AG09309 (cell line): ENCODE data around the gene C17orf78.

ENCODE experiments used
- DNase-seq: peaks from one replicate; pipeline ENCODE4 v3.0.0-alpha.2; 2010; ENCODE audit warnings: low read depth
- H3K4me3 ChIP-seq: 2 replicates; pipeline ENCODE4 v1.5.1; 2011; ENCODE audit warnings: mild to moderate bottlenecking, low read depth, low read length, moderate library complexity; ENCODE audit not compliant: control insufficient read depth
- TF ChIP-seq, protein P1 (sequence below): IDR thresholded peaks from 2 replicates; pipeline ENCODE4 v1.5.1; 2011; ENCODE audit warnings: mild to moderate bottlenecking, low read depth, low read length, inconsistent platforms; ENCODE audit not compliant: insufficient read depth, control insufficient read depth; ENCODE audit errors: missing control alignments

Gene C17orf78

DNA sequence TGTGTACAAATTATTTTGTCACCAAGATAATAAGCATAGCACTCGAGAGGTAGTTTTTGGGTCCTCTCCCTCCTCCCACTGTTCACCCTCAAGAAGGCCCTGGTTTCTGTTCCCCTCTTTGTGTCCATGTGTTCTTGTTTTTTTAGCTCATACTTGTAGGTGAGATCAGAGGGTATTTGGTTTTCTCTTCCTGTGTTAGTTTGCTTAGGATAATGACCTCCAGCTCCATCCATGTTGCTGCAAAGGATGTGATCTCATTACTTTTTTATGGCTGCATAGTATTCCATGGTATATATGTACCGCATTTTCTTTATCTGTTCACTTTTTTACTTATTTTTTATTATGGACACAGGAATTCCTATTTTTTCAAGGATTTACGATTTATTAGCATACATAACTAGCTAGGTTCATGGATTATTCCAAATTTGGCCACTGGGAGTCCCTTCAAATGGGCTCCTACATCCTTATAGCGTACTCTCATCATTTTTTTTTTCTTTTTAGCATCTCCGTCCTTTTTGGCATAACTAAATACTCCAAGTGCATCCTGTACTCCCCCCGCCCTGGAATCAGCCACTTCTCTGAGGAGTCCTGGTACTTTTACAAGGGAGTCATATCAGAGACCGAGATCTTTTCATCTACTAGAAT, 38.2 kb downstream of the C17orf78 start:
- DNase-seq = no peak

DNA sequence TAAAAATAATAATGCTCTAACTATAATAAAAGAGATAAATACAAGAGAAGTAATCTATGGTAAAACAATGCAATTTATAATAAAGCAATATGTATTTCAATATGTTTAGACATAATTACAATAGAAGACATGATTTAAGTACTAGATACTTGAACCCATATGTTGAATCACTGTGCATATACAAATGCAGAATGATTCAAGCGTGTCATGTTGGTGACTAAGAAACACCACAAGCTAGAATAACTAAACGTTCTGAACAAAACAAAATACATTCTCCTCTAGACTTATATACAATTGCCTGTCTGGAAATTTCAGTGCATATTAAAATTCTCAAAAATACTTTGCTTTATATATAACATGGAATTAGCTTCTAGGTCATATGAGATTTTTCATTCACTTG, 42.1 kb downstream of the C17orf78 start:
- no peak overlapping the region for H3K4me3 ChIP-seq
- TF ChIP-seq, protein P1, sequence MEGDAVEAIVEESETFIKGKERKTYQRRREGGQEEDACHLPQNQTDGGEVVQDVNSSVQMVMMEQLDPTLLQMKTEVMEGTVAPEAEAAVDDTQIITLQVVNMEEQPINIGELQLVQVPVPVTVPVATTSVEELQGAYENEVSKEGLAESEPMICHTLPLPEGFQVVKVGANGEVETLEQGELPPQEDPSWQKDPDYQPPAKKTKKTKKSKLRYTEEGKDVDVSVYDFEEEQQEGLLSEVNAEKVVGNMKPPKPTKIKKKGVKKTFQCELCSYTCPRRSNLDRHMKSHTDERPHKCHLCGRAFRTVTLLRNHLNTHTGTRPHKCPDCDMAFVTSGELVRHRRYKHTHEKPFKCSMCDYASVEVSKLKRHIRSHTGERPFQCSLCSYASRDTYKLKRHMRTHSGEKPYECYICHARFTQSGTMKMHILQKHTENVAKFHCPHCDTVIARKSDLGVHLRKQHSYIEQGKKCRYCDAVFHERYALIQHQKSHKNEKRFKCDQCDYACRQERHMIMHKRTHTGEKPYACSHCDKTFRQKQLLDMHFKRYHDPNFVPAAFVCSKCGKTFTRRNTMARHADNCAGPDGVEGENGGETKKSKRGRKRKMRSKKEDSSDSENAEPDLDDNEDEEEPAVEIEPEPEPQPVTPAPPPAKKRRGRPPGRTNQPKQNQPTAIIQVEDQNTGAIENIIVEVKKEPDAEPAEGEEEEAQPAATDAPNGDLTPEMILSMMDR = no peak
- no peak for DNase-seq

More for the DNA sequence above, 38.2 kb downstream of the C17orf78 start:
- TF ChIP-seq, protein P1 = peak; percentile 35
- no peak overlapping the region for H3K4me3 ChIP-seq

DNA sequence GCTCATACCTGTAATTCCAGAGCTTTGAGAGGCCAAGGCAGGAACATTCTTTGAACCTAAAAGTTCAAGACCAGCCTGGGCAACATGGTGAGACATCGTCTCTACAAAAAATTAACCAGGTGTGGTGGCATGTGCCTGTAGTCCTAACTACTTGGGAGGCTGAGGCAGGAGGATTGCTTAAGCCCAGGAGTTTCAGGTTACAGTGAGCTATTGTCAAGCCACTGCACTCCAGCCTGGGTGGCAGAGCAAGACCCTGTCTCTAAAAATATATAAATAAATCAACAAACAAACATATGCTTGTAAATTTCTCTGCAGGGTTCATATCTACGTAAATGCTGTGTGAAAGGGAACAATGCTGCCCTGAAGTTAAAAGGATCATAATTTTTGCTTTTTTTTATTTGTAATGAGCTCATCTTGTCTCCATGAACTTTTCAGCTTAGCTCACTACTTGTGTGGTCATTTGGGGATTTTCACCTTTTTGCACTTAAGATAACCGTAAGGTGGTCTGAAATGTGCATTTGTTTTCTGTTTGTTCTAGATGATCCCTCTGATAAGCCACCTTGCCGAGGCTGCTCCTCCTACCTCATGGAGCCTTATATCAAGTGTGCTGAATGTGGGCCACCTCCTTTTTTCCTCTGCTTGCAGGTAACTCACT, 47.3 kb downstream of the C17orf78 start:
- no peak for DNase-seq
- TF ChIP-seq, protein P1 = no peak

DNA sequence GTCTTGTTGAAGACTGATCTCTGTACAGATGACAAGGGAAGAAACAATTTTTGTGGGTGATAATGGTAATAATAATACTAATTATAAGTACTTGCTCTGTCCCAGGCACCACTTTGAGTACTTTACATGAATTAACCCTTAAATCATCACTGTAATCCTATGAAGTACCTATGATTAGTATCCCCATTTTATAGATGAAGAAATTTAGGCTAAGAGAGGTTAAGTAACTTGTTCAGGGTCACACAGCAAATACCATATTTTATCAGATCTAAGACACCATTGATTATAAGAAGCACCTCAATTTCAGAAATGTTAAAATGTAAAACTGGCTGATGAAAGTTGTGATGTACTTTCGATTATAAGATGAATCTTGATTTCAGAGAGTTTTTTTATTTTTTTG, 49.5 kb downstream of the C17orf78 start:
- no peak for DNase-seq
- TF ChIP-seq, protein P1 = no peak
- H3K4me3 ChIP-seq = no peak overlapping the region

More for the DNA sequence above, 47.3 kb downstream of the C17orf78 start:
- H3K4me3 ChIP-seq = no peak overlapping the region

DNA sequence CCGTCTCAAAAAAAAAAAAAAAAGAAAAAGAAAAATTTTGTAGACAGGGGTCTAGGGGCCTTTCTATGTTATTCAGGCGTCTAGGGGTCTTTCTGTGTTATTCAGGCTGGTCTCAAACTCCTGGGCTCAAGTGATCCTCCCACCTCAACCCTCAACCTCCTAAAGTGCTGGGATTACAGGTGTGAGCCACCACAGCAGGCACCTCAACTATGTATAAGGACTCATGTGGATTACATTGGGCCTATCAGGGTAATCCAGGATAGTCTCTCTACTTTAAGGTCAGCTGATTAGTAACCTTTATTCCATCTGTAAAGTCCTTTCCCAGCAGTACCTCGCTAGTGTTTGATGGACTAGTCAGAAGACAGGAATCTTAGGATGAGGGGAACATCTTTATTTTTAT, 53.3 kb downstream of the C17orf78 start:
- no peak for DNase-seq
- no peak overlapping the region for H3K4me3 ChIP-seq
- TF ChIP-seq, protein P1 = no peak

DNA sequence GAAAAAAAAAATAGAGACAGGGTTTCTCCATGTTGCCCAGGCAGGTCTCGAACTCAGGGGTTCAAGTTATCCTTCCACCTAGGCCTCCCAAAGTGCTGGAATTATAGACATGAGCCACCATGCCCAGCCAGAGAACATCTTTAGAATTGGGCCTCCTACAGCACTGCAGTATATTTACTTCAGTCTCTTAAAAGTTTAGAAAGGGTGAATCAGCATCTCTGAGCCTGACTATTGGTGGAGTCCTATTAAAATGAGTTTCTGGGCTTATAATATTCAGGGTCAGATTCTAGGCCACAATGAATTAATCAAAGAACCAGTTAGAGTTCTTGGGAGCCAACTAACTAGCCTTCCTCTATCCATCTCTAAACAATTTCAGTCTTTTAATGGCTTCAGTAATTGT, 53.7 kb downstream of the C17orf78 start:
- no peak overlapping the region for H3K4me3 ChIP-seq
- DNase-seq = no peak
- TF ChIP-seq, protein P1 = no peak
